ENCODE results near the gene TSPAN31. TPM values are rescaled to one million over a fixed set of nuclear protein-coding genes. Genes with fewer than 3 reads are reported as not detected.

The TSPAN31 gene
- total and polyA plus RNA-seq, 7 donors = 12.0 to 85.8 (median 43.2) TPM

DNA sequence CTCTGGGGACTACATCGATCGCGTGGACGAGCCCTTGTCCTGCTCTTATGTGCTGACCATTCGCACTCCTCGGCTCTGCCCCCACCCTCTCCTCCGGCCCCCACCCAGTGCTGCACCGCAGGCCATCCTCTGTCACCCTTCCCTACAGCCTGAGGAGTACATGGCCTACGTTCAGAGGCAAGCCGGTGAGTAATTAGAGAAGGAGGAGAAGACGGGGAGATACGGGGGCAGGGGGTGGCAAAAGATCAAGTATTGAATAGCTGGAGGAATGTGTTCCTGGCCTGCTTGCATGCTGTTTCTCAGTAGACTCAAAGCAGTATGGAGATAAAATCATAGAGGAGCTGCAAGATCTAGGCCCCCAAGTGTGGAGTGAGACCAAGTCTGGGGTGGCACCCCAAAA is 29.1 kb upstream of the TSPAN31 start:
- Histone ChIP-seq H3K4me1 (no peaks in the 10 kb centered on the region), H3K27ac (no peak overlapping the region), H3K9me3 (no peaks in the 10 kb centered on the region), H3K4me3 (no peak overlapping the region), H3K36me3 (peaks cover 29 to 81% (median 58%) of the 10 kb centered on the region in 4 donors), H3K27me3 (no peaks in the 10 kb centered on the region)
- 93 to 96% methylated on average over 12 of the region's 12 CpGs for WGBS, 2 donors
- intact Hi-C loops (cut with DNase I) = no loop called here
- DNase-seq = no peak
- TF ChIP-seq POLR2A (IDR thresholded peaks at IDR 0.05) = no peak

DNA sequence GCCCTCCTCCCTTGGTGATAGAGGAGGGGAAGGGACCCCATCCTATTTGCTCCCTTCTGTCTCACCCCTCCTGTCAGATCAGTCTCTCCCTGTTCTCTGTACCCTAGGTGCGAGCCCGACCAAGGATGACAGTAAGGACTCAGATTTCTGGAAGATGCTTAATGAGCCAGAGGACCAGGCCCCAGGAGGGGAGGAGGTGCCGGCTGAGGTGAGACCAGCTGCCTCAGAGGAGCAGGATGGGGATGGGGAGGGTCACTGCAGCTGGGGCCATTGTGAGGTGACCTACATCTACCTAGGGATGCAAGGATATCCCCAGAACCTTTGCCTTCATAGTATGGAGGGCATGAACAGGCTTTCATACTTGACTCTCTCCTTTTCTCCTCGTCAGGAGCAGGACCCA is 28.5 kb upstream of the TSPAN31 start:
- no peak overlapping the region for H3K4me3 ChIP-seq
- WGBS, 2 donors = 96 to 98% methylated on average over 4 of the region's 4 CpGs
- peaks cover 29 to 87% (median 61%) of the 10 kb centered on the region in 4 donors for H3K36me3 ChIP-seq
- DNase-seq = no peak
- intact Hi-C loops (cut with DNase I) = no loop called here
- H3K9me3 ChIP-seq = no peaks in the 10 kb centered on the region
- H3K4me1 ChIP-seq = no peaks in the 10 kb centered on the region
- TF ChIP-seq EP300 (IDR thresholded peaks at IDR 0.05) (no peak), POLR2A (IDR thresholded peaks at IDR 0.05) (no peak), POLR2AphosphoS5 (IDR thresholded peaks at IDR 0.05) (no peak)
- TF ChIP-seq, protein P1, sequence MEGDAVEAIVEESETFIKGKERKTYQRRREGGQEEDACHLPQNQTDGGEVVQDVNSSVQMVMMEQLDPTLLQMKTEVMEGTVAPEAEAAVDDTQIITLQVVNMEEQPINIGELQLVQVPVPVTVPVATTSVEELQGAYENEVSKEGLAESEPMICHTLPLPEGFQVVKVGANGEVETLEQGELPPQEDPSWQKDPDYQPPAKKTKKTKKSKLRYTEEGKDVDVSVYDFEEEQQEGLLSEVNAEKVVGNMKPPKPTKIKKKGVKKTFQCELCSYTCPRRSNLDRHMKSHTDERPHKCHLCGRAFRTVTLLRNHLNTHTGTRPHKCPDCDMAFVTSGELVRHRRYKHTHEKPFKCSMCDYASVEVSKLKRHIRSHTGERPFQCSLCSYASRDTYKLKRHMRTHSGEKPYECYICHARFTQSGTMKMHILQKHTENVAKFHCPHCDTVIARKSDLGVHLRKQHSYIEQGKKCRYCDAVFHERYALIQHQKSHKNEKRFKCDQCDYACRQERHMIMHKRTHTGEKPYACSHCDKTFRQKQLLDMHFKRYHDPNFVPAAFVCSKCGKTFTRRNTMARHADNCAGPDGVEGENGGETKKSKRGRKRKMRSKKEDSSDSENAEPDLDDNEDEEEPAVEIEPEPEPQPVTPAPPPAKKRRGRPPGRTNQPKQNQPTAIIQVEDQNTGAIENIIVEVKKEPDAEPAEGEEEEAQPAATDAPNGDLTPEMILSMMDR (IDR thresholded peaks at IDR 0.05) = no peak
- no peak overlapping the region for H3K27ac ChIP-seq
- no peaks in the 10 kb centered on the region for H3K27me3 ChIP-seq

DNA sequence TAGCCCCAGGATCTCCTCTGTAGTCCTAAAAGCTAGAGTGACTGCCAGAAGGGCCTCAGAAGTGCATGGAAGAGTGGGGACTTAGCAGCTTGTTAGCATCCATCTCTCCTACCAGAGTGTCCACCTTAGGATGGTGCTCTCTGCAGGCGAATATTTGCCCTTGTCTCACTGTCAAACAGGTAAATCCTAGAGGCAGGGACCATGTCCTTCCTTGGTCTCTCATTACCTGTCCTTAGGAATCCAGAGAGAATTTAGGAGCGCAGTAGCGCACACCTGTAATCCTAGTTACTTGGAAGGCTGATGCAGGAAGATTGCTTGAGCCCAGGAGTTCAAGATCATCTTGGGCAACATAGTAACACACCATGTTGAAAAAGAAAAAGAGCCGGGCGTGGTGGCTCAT is 27.7 kb upstream of the TSPAN31 start:
- Histone ChIP-seq H3K4me1 (no peaks in the 10 kb centered on the region), H3K9me3 (no peaks in the 10 kb centered on the region), H3K36me3 (peaks cover 29 to 92% (median 61%) of the 10 kb centered on the region in 4 donors), H3K27me3 (no peaks in the 10 kb centered on the region), H3K27ac (no peak overlapping the region), H3K4me3 (no peak overlapping the region)
- TF ChIP-seq POLR2A (IDR thresholded peaks at IDR 0.05) = no peak
- TF ChIP-seq POLR2AphosphoS5 (IDR thresholded peaks at IDR 0.05) = no peak
- no peak for TF ChIP-seq EP300 (IDR thresholded peaks at IDR 0.05)
- TF ChIP-seq, protein P1 (IDR thresholded peaks at IDR 0.05) = no peak
- intact Hi-C loops (cut with DNase I) = no loop called here
- WGBS, 2 donors = 97 to 98% methylated on average over 5 of the region's 5 CpGs
- DNase-seq = no peak

DNA sequence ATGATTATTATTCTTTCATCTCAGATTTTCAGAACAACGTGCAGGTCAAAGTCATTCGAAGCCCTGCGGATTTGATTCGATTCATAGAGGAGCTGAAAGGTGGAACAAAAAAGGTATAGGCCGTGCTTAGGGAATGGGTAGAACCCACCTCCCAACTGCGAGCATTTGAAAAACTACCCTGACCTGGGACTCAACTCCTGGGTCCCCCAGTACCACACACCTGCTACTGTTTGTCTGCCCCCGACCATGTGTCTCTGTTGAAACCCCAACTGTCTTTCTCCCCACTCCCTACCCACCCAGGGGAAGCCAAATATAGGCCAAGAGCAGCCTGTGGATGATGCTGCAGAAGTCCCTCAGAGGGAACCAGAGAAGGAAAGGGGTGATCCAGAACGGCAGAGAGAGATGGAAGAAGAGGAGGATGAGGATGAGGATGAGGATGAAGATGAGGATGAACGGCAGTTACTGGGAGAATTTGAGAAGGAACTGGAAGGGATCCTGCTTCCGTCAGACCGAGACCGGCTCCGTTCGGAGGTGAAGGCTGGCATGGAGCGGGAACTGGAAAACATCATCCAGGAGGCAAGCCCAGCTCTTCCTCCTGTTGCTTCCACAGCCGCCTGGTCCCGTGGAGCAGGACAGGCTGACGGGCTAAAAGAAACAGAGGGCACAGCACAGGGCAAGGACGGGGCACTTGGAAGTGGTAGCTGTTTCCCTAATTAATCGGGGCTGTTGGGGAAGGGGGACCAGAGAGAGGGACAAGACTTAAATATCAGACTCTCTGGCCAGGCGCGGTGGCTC is 26.8 kb upstream of the TSPAN31 start:
- Histone ChIP-seq H3K36me3 (peaks cover 29 to 88% (median 58%) of the 10 kb centered on the region in 4 donors), H3K27me3 (no peaks in the 10 kb centered on the region), H3K4me3 (no peak overlapping the region), H3K9me3 (no peaks in the 10 kb centered on the region), H3K4me1 (no peaks in the 10 kb centered on the region), H3K27ac (no peak overlapping the region)
- WGBS, 2 donors = 97% methylated on average over 22 of the region's 22 CpGs
- no peak for DNase-seq
- TF ChIP-seq EP300 (IDR thresholded peaks at IDR 0.05) = no peak
- TF ChIP-seq POLR2AphosphoS5 (IDR thresholded peaks at IDR 0.05) = no peak
- TF ChIP-seq POLR2A (IDR thresholded peaks at IDR 0.05) = no peak
- TF ChIP-seq, protein P1 (IDR thresholded peaks at IDR 0.05) = no peak
- intact Hi-C loops (cut with DNase I) = no loop called here

DNA sequence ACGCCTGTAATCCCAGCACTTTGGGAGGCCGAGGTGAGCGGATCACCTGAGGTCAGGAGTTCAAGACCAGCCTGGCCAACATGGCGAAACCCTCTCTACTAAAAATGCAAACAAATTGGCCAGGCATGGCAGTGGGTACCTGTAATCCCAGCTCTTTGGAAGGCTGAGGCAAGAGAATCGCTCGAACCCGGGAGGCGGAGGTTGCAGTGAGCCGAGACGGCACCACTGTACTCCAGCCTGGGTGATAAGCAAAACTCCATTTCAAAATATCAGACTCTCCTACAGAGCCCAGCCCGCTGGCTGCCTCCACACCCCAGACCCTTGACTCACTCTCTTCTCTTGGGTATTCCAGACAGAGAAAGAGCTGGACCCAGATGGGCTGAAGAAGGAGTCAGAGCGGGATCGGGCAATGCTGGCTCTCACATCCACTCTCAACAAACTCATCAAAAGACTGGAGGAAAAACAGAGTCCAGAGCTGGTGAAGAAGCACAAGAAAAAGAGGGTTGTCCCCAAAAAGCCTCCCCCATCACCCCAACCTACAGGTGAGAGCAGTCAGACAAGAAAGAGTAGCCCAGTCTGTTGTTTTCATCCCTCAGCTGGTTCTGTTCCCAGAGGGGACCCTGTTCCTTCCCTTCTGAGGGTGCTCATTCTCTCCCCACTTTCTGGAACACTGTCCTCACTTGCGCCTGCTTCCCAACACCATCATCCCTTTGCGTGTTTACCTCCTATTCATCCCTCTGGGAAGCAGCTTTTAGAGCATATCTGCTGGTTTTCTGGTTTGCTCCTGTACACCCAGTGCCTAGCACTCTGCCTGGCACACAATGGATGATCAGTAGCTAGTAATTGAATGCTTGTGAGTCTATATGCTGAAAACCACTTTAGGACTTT is 26.0 kb upstream of the TSPAN31 start:
- no peaks in the 10 kb centered on the region for H3K4me1 ChIP-seq
- no peaks in the 10 kb centered on the region for H3K27me3 ChIP-seq
- H3K27ac ChIP-seq = no peak overlapping the region
- WGBS, 2 donors = 97% methylated on average over 15 of the region's 15 CpGs
- peaks cover 29 to 85% (median 58%) of the 10 kb centered on the region in 4 donors for H3K36me3 ChIP-seq
- H3K4me3 ChIP-seq = no peak overlapping the region
- no peaks in the 10 kb centered on the region for H3K9me3 ChIP-seq
- DNase-seq = no peak
- intact Hi-C loops (cut with DNase I) = no loop called here
- TF ChIP-seq POLR2A (IDR thresholded peaks at IDR 0.05) (no peak), POLR2AphosphoS5 (IDR thresholded peaks at IDR 0.05) (no peak), EP300 (IDR thresholded peaks at IDR 0.05) (no peak)
- TF ChIP-seq, protein P1 (IDR thresholded peaks at IDR 0.05) = no peak

All from sigmoid colon (tissue), 7 donors.